GM18870 (cell line): ENCODE results near the gene FAM163A.
"Not testable (repeated sequence)": the region's sequence is repeated elsewhere in the genome, so short reads cannot be mapped to it uniquely, and the experiment has no call there.

Experiments used
- ATAC-seq: cut with Tn5 transposase; IDR thresholded peaks from one replicate; pipeline ENCODE4 v1.9.1; 2021; ENCODE audit warnings: moderate library complexity; ENCODE audit not compliant: unreplicated experiment

The FAM163A gene

GRCh38 chr1:179742717-179743678 lies at the start of gene FAM163A:
TSS of gene FAM163A (plus strand) at chr1:179743291. CDS start at chr1:179813098, 69,807 bp downstream.
- ATAC-seq: no peak

DNA sequence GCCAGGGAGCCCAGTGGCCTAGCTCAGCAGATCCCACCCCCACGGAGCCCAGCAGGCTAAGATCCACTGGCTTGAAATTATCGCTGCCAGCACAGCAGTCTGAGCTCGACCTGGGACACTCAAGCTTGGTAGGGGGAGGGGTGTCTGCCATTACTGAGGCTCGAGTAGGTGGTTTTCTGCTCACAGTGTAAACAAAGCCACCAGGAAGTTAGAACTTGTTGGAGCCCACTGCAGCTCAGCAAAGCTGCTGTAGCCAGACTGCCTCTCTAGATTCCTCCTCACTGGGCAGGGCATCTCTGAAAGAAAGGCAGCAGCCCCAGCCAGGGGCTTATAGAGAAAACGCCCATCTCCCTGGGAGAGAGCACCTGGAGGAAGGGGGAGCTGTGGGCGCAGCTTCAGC lies 48.6 kb upstream of the FAM163A start:
- not testable (repeated sequence) for ATAC-seq

DNA sequence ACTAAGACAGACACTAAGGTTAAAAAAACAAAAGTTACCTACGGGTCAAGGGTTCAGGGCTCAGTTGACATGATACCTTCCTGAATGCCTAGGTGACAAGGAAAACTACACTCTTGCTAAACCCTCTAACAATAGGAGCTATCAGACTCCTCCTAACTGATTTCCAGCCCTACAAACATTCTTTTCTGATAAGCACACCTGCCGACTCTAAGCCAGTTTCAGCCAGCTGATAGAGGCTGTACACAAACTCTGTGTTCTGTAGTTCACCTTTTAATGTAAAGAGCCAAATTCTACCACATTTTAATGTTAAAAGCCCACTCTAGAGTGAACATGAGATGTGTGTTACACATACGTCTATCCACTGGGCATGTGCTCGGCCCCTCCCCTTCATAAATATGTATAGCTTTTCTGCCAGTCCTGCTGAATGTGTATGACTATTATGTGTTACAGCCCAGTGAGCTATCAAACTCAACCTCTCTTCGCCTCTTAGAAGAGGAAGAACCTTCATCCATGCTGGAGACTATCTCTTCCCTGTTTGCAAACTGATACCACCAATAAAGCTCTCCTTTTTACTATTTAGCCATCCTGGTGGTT lies 40.0 kb upstream of the FAM163A start:
- no peak for ATAC-seq

DNA sequence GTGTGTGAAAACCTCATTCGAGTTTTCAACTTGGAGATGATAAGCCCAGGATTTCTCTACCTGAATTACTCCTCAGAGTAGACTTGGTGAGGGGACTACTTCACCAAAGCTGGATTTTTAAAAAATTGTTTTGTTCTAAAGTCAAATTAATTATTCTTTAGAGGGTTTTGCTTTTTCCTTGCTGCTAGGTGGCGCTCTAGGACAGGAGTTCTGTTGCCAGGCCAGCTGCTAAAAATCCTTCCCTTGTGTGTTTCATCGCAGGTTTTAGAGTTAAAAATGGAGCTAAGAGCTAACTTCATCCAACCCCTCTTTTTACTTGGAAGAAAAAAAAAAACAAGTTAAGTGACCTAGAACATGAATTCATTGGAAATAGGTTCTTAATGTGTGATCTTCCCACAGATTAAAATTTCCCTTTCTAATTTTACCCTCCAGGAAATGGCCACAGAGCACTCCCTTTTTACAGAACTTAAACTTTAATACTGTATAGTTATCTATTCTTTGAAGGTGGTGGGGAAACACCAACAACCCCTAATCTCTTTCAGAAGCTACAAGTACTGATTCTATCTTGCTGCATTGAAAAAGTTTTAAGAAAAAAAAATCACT lies 36.7 kb upstream of the FAM163A start:
- no peak for ATAC-seq

- no peak for ATAC-seq
These were observed 35.7 kb upstream of the FAM163A start for GRCh38 chr1:179707406-179707805.

DNA sequence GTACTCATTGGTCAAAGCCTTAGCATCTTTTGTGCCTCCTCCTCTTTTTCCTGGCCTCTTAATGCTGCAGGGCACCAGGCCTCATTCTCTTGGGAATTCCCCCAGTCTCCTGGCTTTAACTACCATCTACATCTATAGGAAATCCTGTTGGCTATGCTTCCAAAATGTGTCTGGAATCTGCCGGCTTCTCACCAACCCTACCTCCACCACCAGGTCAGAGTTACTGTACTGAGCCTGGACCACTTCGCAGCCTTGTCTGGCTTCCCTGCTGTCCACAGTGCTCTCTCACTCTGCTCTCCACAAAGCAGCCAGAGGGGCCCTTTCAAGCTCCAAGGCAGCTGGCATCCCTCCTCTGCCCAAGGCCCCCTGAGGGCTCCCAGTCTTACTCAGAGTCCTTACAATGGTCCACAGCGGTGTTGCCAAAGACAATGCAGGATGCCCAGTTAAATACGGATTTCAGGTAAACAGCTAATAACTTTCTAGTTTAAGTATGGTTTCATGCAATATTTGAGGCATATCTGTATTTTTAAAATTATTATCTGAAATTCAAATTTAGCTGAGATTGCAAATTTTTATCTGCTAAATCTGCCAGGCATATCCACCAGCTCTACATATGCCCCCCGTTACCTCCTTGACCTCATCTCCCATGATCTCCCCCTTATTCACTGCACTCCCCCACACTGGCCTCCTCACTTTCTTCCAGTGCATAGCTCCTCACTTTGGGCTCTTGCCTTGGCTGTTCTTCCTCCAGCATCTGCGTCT lies 34.5 kb upstream of the FAM163A start:
- ATAC-seq: no peak

GRCh38 chr1:179709841-179710329 lies 33.2 kb upstream of the FAM163A start:
- ATAC-seq: peak; percentile 77

DNA sequence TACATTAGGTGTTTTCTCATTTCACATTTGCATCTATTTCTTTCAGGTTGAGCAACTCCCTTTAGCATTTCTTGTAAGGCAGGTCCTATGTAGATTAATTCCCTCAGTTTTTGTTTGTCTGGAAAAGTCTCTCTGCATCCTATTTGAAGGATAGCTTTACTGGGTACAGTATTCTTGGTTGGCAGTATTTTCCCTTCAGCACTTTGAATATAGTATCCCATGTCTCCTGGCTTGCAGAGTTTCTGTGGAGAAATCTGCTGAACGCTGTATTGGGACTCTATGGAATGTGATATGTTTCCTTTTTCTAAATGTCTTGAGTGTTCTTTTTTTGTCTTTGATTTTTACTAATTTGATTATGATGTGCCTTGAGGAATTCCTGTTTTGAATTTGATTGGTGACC lies 28.9 kb upstream of the FAM163A start:
- ATAC-seq: no peak

DNA sequence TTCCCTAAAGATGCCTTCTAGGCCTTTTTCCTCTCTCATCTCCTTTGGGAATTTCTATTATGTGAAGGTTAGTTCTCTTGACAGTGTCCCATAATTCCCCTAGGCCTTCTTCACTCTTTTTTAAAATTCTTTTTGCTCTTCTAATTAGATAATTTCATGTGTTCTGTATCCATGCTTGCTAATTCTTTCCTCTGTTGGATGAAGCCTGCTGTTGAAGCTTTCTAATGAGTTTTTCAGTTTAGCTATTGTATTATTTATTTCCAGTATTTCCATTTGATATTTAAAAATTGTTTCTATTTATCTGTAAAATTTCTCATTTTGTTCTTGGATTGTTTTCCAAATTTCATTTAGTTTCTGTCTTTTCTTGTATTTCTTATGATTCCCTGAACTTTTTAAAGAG lies 28.5 kb upstream of the FAM163A start:
- ATAC-seq: no peak

DNA sequence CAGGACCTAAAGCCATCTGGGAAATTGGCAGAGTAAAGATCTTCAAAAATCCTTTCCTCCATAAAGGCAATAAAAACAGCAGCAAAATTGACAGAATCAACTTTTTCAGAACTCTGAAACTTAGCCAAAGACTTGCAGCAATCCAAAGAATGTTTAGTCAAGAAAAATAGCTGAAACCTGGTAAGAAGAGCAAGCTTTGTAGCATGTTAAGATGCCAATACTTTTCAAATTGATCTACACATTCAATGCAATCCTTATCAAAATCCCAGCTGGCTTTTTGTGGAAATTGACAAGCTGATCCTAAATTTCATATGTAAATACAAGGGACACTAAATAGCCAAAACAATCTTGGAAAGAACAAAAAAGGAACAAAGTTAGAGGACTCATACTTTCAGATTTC lies 23.8 kb upstream of the FAM163A start:
- no peak for ATAC-seq

DNA sequence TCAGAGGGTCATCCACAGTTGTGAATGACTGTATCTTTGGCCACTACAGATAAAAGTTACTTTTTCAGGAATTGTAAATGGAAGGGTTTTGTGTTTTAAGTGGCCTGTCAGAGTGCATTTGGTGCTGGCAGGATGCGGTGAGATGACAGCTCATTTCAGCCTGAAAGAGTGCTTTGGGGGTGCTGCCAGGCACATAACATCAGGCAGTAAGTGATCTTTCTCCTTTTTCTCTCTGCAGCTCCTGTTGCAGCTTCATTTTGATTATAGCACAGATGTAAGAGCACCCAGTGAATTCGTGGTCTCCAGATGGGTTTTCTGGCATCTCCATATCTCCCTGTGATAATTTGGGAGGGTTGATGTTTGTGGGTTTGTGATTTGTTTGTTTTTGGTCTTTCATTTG lies 14.8 kb upstream of the FAM163A start:
- ATAC-seq: no peak

GRCh38 chr1:179729881-179730280 lies 13.2 kb upstream of the FAM163A start:
- no peak for ATAC-seq

GRCh38 chr1:179731643-179732042 lies 11.4 kb upstream of the FAM163A start:
- ATAC-seq: no peak

DNA sequence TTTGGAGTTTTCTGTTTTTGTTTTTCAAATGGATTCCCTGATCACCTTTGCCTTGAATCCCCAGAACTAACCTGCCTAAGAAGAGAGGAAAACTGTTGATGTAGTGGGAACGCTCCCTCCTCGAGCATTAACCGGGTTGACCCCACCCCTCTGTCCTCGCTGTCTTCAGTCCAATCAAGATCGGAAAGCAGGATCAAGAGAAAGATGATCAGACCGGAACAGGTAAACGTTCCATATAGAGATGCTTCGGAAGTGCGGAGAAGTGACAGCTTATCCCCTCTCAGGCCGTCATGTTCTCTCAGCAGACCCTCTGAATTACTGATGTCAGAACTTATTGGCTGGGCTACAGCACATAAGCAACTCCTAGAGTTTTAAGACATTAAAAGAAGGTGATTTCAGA lies 800 bp upstream of the FAM163A start:
- no peak for ATAC-seq

DNA sequence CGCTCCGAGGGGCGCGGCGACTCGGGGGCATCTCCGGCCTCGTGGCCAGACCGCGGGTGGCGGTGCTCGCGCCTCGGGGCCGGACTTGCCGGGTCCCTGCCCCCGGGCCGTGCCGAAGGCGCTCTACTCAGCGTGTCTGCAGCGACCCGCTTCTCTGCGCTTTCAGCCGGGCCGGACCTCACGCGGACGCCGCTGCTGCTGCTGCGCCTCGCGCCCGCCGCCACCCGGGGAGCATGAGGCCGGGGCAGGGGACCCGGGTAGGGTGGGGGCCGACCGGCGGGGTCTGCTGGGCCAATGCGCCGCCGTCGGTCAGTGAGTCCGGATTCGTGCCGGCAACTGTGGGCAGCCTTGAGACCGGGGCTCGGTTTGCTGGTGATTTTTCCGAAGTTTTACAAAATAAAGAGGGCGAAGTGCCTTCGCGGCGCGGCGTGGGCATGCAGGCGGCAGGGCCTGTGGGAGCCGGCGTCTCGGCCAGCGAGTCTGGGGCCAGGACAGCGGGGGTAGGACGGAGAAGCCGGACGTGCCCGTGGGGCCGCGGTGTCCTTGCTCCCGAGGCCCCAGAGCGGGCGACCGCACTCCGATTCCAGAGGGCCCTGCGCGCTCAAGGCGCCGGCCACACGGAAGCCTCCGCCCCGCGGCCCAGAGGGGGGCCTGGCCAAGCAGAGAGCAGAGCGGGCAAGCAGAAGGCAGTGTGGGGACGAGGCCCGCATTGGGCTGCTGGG lies 749 bp downstream of the FAM163A start:
- no peak for ATAC-seq

DNA sequence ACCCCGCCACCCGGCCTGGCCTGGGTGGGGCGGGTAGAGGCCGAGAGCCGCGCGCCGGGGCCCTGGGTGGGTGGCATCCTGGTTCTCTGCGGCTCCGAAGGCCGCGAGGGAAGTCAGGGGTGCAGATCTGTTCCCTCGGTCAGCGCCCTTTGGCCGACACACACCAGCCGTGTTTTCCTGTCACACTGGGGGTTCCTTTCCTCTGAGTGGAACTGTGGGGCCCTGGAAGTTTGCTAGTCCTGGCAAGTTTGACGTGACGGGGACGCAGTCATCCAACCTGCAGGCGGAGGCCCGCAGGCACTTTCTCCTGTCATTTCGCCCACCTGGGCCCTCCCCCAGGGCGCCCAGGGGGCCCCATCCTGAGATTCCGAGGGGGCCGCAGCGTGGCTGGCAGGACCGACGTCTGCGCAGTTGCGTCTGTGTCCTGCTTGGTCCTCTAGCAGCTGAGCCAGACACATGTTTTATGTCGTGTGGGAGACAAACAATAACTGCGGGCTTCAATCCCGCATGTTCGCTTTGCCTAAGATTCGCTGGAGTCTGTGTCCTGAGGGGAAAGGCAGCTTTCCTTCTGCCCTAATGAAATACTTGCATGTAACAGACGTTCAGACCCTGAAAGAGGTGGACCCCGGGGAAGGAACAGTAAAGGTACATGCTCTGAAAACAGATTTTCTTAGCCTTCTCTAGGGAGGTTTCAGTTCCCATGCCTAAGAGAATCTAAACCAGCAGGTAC lies 1.5 kb downstream of the FAM163A start:
- ATAC-seq: no peak

GRCh38 chr1:179745131-179745611 lies 2.1 kb downstream of the FAM163A start:
- no peak for ATAC-seq

DNA sequence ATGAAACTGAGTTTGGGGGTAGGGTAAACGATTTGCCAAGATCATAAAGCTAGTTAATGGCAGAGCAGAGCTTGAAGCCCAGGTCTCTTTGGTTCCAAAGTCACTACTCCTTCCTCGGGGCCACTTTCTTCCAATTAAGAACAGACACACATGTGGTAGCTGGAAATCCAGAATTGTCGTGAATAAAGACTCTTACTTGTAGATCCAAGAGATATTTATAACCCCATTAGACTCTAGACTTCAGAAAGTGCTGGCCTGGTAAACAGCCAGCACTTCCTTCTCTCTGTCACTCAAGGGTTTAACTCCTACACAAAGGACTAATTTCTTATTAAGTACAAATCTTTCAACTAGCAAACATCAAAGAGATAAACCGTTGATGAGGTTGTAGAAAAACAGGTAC lies 2.7 kb downstream of the FAM163A start:
- ATAC-seq: no peak

DNA sequence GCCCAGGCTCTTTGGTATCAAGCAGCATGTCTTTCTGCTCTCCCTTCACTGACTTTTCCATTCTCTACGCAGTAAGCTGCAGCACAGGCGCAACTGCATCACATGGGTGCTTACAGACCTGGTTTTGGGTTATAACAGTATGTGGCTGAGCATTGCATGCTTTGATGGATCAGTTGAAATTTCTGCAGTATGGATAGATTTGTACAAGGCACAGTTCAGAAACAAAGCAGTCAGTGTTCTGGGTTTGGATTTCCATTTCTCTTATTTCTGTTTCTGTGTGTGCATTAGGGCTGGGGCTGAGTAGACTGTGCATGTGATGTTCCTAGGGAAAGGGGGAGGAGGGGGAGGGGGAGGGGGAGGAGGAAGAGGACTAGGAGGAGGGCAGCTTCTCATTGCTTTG lies 4.5 kb downstream of the FAM163A start:
- no peak for ATAC-seq

DNA sequence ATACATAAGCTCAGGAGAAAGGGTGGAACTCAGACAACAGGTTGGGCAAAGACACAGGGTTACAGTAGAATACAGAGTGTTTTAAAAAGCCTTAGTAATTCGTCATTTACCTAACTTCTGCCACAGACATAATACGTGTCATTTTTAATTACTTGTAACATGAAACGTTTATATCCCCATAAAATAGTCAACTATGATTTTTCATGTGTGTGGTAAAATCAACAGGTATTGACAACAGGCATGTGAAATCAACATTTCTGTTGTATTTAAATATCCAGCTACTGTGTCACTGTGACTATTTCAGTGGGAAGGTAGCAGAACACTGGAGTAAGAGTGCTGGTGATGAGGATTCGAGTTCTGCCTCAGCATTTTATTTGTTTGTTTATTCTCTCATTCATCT lies 5.7 kb downstream of the FAM163A start:
- no peak for ATAC-seq
